ENCODE data around the gene SRRT.
A peak's percentile ranks its signal among the peaks of the same experiment; 100 is the strongest.
"Not testable (repeated sequence)": the region's sequence is repeated elsewhere in the genome, so short reads cannot be mapped to it uniquely, and the experiment has no call there.

The SRRT gene

GRCh38 chr7:100839361-100839760, 35.5 kb upstream of the SRRT start:
- peaks cover 3% of the 10 kb centered on the region for H3K27me3 Mint-ChIP-seq
- H3K9me3 Mint-ChIP-seq = no peaks in the 10 kb centered on the region
- no peaks in the 10 kb centered on the region for H3K36me3 Mint-ChIP-seq (ENCODE audit: low read depth)
- H3K27ac Mint-ChIP-seq = no peak overlapping the region
- peaks cover 18% of the 10 kb centered on the region for H3K4me1 Mint-ChIP-seq (ENCODE audit: low read depth)
- H3K4me3 Mint-ChIP-seq = no peak overlapping the region
- intact Hi-C loops (cut with micrococcal nuclease) = loop anchor here (5.0 kb wide), 1 partner anchor 37 kb away; no protein-coding TSS in a partner anchor

- intact Hi-C loops (cut with micrococcal nuclease) = no loop called here
- peaks cover 2% of the 10 kb centered on the region for H3K27me3 Mint-ChIP-seq
- H3K4me1 Mint-ChIP-seq (ENCODE audit: low read depth) = peaks cover 16% of the 10 kb centered on the region
- no peaks in the 10 kb centered on the region for H3K36me3 Mint-ChIP-seq (ENCODE audit: low read depth)
- H3K4me3 Mint-ChIP-seq = no peak overlapping the region
- no peaks in the 10 kb centered on the region for H3K9me3 Mint-ChIP-seq
- H3K27ac Mint-ChIP-seq = no peak overlapping the region
Observed at GRCh38 chr7:100840470-100841100, 34.3 kb upstream of the SRRT start.

GRCh38 chr7:100847360-100847759, 27.5 kb upstream of the SRRT start:
- peaks cover under 1% of the 10 kb centered on the region for H3K36me3 Mint-ChIP-seq (ENCODE audit: low read depth)
- H3K4me1 Mint-ChIP-seq (ENCODE audit: low read depth) = peaks cover 7% of the 10 kb centered on the region
- no peak overlapping the region for H3K4me3 Mint-ChIP-seq
- intact Hi-C loops (cut with micrococcal nuclease) = no loop called here
- H3K27ac Mint-ChIP-seq = no peak overlapping the region
- H3K27me3 Mint-ChIP-seq = no peaks in the 10 kb centered on the region
- no peaks in the 10 kb centered on the region for H3K9me3 Mint-ChIP-seq

- intact Hi-C loops (cut with micrococcal nuclease) = loop anchor here (1.0 to 5.0 kb wide), 4 partner anchors 15 to 145 kb away; partner anchors contain the start of genes POP7 and TRIP6
Observed at GRCh38 chr7:100852048-100852872, 22.6 kb upstream of the SRRT start, which contains the start of gene SLC12A9. Gene SLC12A9 (plus strand): TSS chr7:100852713. CDS start chr7:100854198, 1,485 bp downstream.

GRCh38 chr7:100854146-100854895, 20.6 kb upstream of the SRRT start:
- intact Hi-C loops (cut with micrococcal nuclease) = loop anchor here (5.0 kb wide), 1 partner anchor 147 kb away; the partner anchor contains the start of gene POP7
- Mint-ChIP-seq H3K27ac (peak overlapping the region; percentile 93), H3K9me3 (no peaks in the 10 kb centered on the region), H3K27me3 (no peaks in the 10 kb centered on the region), H3K36me3 (ENCODE audit: low read depth) (peaks cover 71% of the 10 kb centered on the region), H3K4me1 (ENCODE audit: low read depth) (peaks cover 55% of the 10 kb centered on the region), H3K4me3 (peak overlapping the region; percentile 99)

More at GRCh38 chr7:100852048-100852872, 22.6 kb upstream of the SRRT start, which contains the start of gene SLC12A9:
- Mint-ChIP-seq H3K4me3 (peak within 1 kb of the TSS; percentile 99), H3K9me3 (no peaks in the 10 kb centered on the region), H3K27ac (peak within 1 kb of the TSS; percentile 93), H3K4me1 (ENCODE audit: low read depth) (peaks cover 46% of the 10 kb centered on the region), H3K36me3 (ENCODE audit: low read depth) (peaks cover 50% of the 10 kb centered on the region), H3K27me3 (no peaks in the 10 kb centered on the region)

- intact Hi-C loops (cut with micrococcal nuclease) = loop anchor here (5.0 kb wide), 1 partner anchor 148 kb away; the partner anchor contains the start of gene POP7
- not testable (repeated sequence) for H3K27ac Mint-ChIP-seq, H3K27me3 Mint-ChIP-seq, H3K9me3 Mint-ChIP-seq, H3K4me3 Mint-ChIP-seq
- Mint-ChIP-seq H3K36me3 (ENCODE audit: low read depth) (peaks cover 76% of the 10 kb centered on the region), H3K4me1 (ENCODE audit: low read depth) (peaks cover 60% of the 10 kb centered on the region)
Observed at GRCh38 chr7:100854899-100855298, 20.0 kb upstream of the SRRT start.

- peaks cover 66% of the 10 kb centered on the region for H3K4me1 Mint-ChIP-seq (ENCODE audit: low read depth)
- peak overlapping the region; percentile 6 for H3K27ac Mint-ChIP-seq
- intact Hi-C loops (cut with micrococcal nuclease) = no loop called here
- no peak overlapping the region for H3K4me3 Mint-ChIP-seq
- no peaks in the 10 kb centered on the region for H3K9me3 Mint-ChIP-seq
- no peaks in the 10 kb centered on the region for H3K27me3 Mint-ChIP-seq
- H3K36me3 Mint-ChIP-seq (ENCODE audit: low read depth) = peaks cover 82% of the 10 kb centered on the region
Observed at GRCh38 chr7:100855515-100855914, 19.4 kb upstream of the SRRT start.

GRCh38 chr7:100856871-100857282, 18.0 kb upstream of the SRRT start:
- intact Hi-C loops (cut with micrococcal nuclease) = no loop called here
- no peaks in the 10 kb centered on the region for H3K27me3 Mint-ChIP-seq
- H3K4me3 Mint-ChIP-seq = no peak overlapping the region
- H3K9me3 Mint-ChIP-seq = no peaks in the 10 kb centered on the region
- peaks cover 96% of the 10 kb centered on the region for H3K36me3 Mint-ChIP-seq (ENCODE audit: low read depth)
- peaks cover 71% of the 10 kb centered on the region for H3K4me1 Mint-ChIP-seq (ENCODE audit: low read depth)
- peak overlapping the region; percentile 19 for H3K27ac Mint-ChIP-seq

GRCh38 chr7:100859856-100860255, 15.0 kb upstream of the SRRT start:
- H3K4me1 Mint-ChIP-seq (ENCODE audit: low read depth) = peaks cover 63% of the 10 kb centered on the region
- no peak overlapping the region for H3K4me3 Mint-ChIP-seq
- peaks cover 100% of the 10 kb centered on the region for H3K36me3 Mint-ChIP-seq (ENCODE audit: low read depth)
- no peaks in the 10 kb centered on the region for H3K9me3 Mint-ChIP-seq
- intact Hi-C loops (cut with micrococcal nuclease) = no loop called here
- H3K27me3 Mint-ChIP-seq = no peaks in the 10 kb centered on the region
- no peak overlapping the region for H3K27ac Mint-ChIP-seq

- no peak overlapping the region for H3K4me3 Mint-ChIP-seq
- intact Hi-C loops (cut with micrococcal nuclease) = no loop called here
- H3K27ac Mint-ChIP-seq = no peak overlapping the region
Observed at GRCh38 chr7:100860702-100861615, 13.9 kb upstream of the SRRT start.

GRCh38 chr7:100861616-100861985, 13.3 kb upstream of the SRRT start:
- Mint-ChIP-seq H3K27ac (no peak overlapping the region), H3K4me3 (no peak overlapping the region), H3K36me3 (ENCODE audit: low read depth) (peaks cover 94% of the 10 kb centered on the region), H3K9me3 (no peaks in the 10 kb centered on the region), H3K4me1 (ENCODE audit: low read depth) (peaks cover 68% of the 10 kb centered on the region), H3K27me3 (no peaks in the 10 kb centered on the region)
- intact Hi-C loops (cut with micrococcal nuclease) = no loop called here

More at GRCh38 chr7:100860702-100861615, 13.9 kb upstream of the SRRT start:
- no peaks in the 10 kb centered on the region for H3K9me3 Mint-ChIP-seq
- H3K36me3 Mint-ChIP-seq (ENCODE audit: low read depth) = peaks cover 100% of the 10 kb centered on the region
- H3K4me1 Mint-ChIP-seq (ENCODE audit: low read depth) = peaks cover 63% of the 10 kb centered on the region
- no peaks in the 10 kb centered on the region for H3K27me3 Mint-ChIP-seq

GRCh38 chr7:100863406-100863950, 11.4 kb upstream of the SRRT start:
- intact Hi-C loops (cut with micrococcal nuclease) = no loop called here

More at GRCh38 chr7:100863406-100863950, 11.4 kb upstream of the SRRT start:
- H3K4me1 Mint-ChIP-seq (ENCODE audit: low read depth) = peaks cover 76% of the 10 kb centered on the region
- H3K9me3 Mint-ChIP-seq = no peaks in the 10 kb centered on the region
- H3K36me3 Mint-ChIP-seq (ENCODE audit: low read depth) = peaks cover 89% of the 10 kb centered on the region
- H3K4me3 Mint-ChIP-seq = no peak overlapping the region
- H3K27me3 Mint-ChIP-seq = no peaks in the 10 kb centered on the region
- no peak overlapping the region for H3K27ac Mint-ChIP-seq

All from dendritic cell treated with granulocyte-macrophage colony-stimulating factor and Interleukin-4, amounts not matched to agents 40 ng/mL and 50 ng/mL, for 4 days (primary cell).